HepG2 (cell line): ENCODE measurements around the gene COL2A1. TPM values are rescaled to one million over a fixed set of nuclear protein-coding genes. Genes with fewer than 3 reads are reported as not detected.

ENCODE experiments used
- ATAC-seq: fragments of 200-7000 bp; cut with Tn5 transposase; 3 replicates; pipeline ENCODE4 v1.9.1; 2020; ENCODE audit warnings: mild to moderate bottlenecking, moderate library complexity
- BruUV-seq: library from RNA; stranded (reverse); fragments of 400-500 nt; replicated peaks from 2 replicates; lab custom pipeline; 2021; lab: Mats Ljungman, UMichigan
- CTCF ChIA-PET: fragments of 300-600 bp; formaldehyde crosslinking; extraction: SDS; loops from one replicate; lab custom pipeline; 2021; ENCODE audit warnings: low total read pairs, inconsistent platforms, low intra/inter-chr PET ratio; lab: Yijun Ruan, JAX
- POLR2A ChIA-PET: fragments of 350-600 bp; sonication (Branson Sonifier 250); formaldehyde crosslinking; loops from one replicate; lab custom pipeline; 2020; ENCODE audit warnings: antibody characterized with exemption, inconsistent platforms; lab: Yijun Ruan, JAX
- DNase-seq: peaks from one replicate; pipeline ENCODE4 v3.0.0-alpha.2; 2015; ENCODE audit warnings: low spot score
- FAIRE-seq: peaks from 3 replicates; lab custom pipeline; 2011; peaks lifted over from hg19 to GRCh38; lab: Jason Lieb, UNC
- H2AFZ ChIP-seq: one replicate; pipeline ENCODE4 v1.6.1; 2011; ENCODE audit warnings: low read length, inconsistent platforms
- H3K27ac ChIP-seq: fragments of 300-600 bp; 3 replicates; pipeline ENCODE4 v1.8.0; 2011; ENCODE audit warnings: mixed run types, mild to moderate bottlenecking, mixed read lengths, low read length, inconsistent platforms; ENCODE audit not compliant: insufficient read depth; ENCODE audit errors: extremely low read length
- H3K27me3 ChIP-seq, 2 experiments: fragments of 200-600 bp in 1 of 2; 2 replicates in 1 of 2; 3 replicates in 1 of 2; pipeline versions ENCODE4 v1.6.0 to v1.8.0; 2011; ENCODE audit warnings: low read length in 2 of 2, mild to moderate bottlenecking in 2 of 2, moderate library complexity in 2 of 2, inconsistent platforms in 1 of 2; ENCODE audit not compliant: insufficient read depth in 2 of 2, control insufficient read depth in 1 of 2
- H3K36me3 ChIP-seq, 2 experiments: fragments of 200-600 bp in 1 of 2; replicated peaks in 1 of 2; 2 replicates in 1 of 2; 3 replicates in 1 of 2; pipeline versions ENCODE4 v1.5.1 to v1.8.0; 2011; ENCODE audit warnings: low read length in 2 of 2, inconsistent platforms in 1 of 2; ENCODE audit not compliant: insufficient read depth in 2 of 2, control insufficient read depth in 1 of 2
- H3K4me1 ChIP-seq: 2 replicates; pipeline ENCODE4 v1.5.1; 2012; ENCODE audit warnings: low read length, inconsistent platforms; ENCODE audit not compliant: insufficient read depth
- H3K4me2 ChIP-seq: 2 replicates; pipeline ENCODE4 v1.6.0; 2011; ENCODE audit warnings: low read depth, low read length, inconsistent platforms
- H3K4me3 ChIP-seq, 3 experiments: fragments of 200-600 bp in 1 of 3; sonication (generic), shearing (Covaris generic) in 1 of 3; replicated peaks in 1 of 3; 2 replicates each; pipeline ENCODE4 v1.5.1; 2011 to 2016; ENCODE audit warnings: low read length in 3 of 3, inconsistent platforms in 2 of 3, low read depth in 2 of 3, mild to moderate bottlenecking in 2 of 3, control low read depth in 1 of 3, mixed read lengths in 1 of 3; ENCODE audit not compliant: insufficient read depth in 1 of 3
- H3K79me2 ChIP-seq: one replicate; pipeline ENCODE4 v1.6.1; 2011; ENCODE audit warnings: low read length, inconsistent platforms; ENCODE audit not compliant: insufficient read depth
- H3K9ac ChIP-seq: 2 replicates; pipeline ENCODE4 v1.6.0; 2011; ENCODE audit warnings: mild to moderate bottlenecking, low read depth, low read length, inconsistent platforms; ENCODE audit not compliant: insufficient read depth
- H3K9me3 ChIP-seq: 2 replicates; pipeline ENCODE4 v1.5.1; 2012; ENCODE audit warnings: mild to moderate bottlenecking, low read length
- H4K20me1 ChIP-seq: 2 replicates; pipeline ENCODE4 v1.6.0; 2011; ENCODE audit warnings: inconsistent platforms, mild to moderate bottlenecking, low read length, moderate library complexity; ENCODE audit not compliant: insufficient read depth
- ARID5B ChIP-seq: IDR thresholded peaks from 2 replicates; pipeline ENCODE4 v1.4.0; 2020; ENCODE audit warnings: mild to moderate bottlenecking, missing genetic modification reagents
- FOXO1 ChIP-seq: sonication (generic); formaldehyde crosslinking; IDR thresholded peaks from 2 replicates; pipeline ENCODE4 v1.4.0; 2020; ENCODE audit warnings: missing genetic modification reagents
- HMG20A ChIP-seq: IDR thresholded peaks from 2 replicates; pipeline ENCODE4 v1.6.1; 2016; ENCODE audit warnings: borderline replicate concordance
- NFYC ChIP-seq: IDR thresholded peaks from 2 replicates; pipeline ENCODE4 v1.6.1; 2016; ENCODE audit warnings: missing genetic modification reagents, missing compliant biosample characterization
- RBAK ChIP-seq: sonication (generic); formaldehyde crosslinking; IDR thresholded peaks from 2 replicates; pipeline ENCODE4 v1.5.1; 2020; ENCODE audit warnings: mild to moderate bottlenecking, missing genetic modification reagents
- TFE3 ChIP-seq: IDR thresholded peaks from 2 replicates; pipeline ENCODE4 v1.6.1; 2016
- TIGD3 ChIP-seq: sonication (generic); formaldehyde crosslinking; IDR thresholded peaks from 2 replicates; pipeline ENCODE4 v1.5.1; 2020; ENCODE audit warnings: mild to moderate bottlenecking, missing genetic modification reagents, borderline replicate concordance
- ZBTB10 ChIP-seq: sonication (generic); formaldehyde crosslinking; IDR thresholded peaks from 2 replicates; pipeline ENCODE4 v1.4.0; 2020; ENCODE audit warnings: missing genetic modification reagents, borderline replicate concordance
- ZNF432 ChIP-seq: sonication (generic); formaldehyde crosslinking; IDR thresholded peaks from 2 replicates; pipeline ENCODE4 v1.5.0; 2020; ENCODE audit warnings: missing genetic modification reagents, mild to moderate bottlenecking, borderline replicate concordance
- WGBS: methylation state at CpG from one replicate; pipeline ENCODE4 v1.1.6; 2017; ENCODE audit warnings: low lambda C conversion rate; 5-methylcytosine and 5-hydroxymethylcytosine counted together
- in situ Hi-C: cut with HindIII; loops from 2 replicates; pipeline ENCODE4 v1.10.0; 2017; ENCODE audit warnings: low pct_unique_long_range_greater_than_20kb; ENCODE audit not compliant: extremely low pct_ligation_motif_present
- intact Hi-C: fragments of 100-400 bp; cut with micrococcal nuclease; formaldehyde crosslinking; loops from one replicate; pipeline ENCODE4 v1.10.0; 2022; ENCODE audit not compliant: unreplicated experiment
- polyA plus RNA-seq, 8 experiments: library from polyadenylated mRNA; depleted of rRNA in 3 of 8; stranded (reverse) in 7 of 8; unstranded in 1 of 8; fragments of >200 nt; fragmentation: Illumina TruSeq in 4 of 8; extraction: Trizol in 4 of 8; gene quantifications; 2 replicates each; pipeline versions ENCODE4 v1.2.1 to v1.2.3, GENCODE V29; 2011 to 2016; ENCODE audit warnings: low read depth in 4 of 8, missing spikeins in 1 of 8, mixed read lengths in 1 of 8; ENCODE audit not compliant: insufficient read depth in 1 of 8
- total RNA-seq, 5 experiments: library from RNA; depleted of rRNA; stranded (reverse); fragments of >200 nt; fragmentation: Illumina TruSeq; extraction: Trizol; gene quantifications; 2 replicates each; pipeline ENCODE4 v1.2.3, GENCODE V29; 2016; ENCODE audit warnings: low read depth in 1 of 5

The COL2A1 gene
- total and polyA plus RNA-seq, 2 of the 13 experiments (the other 11 are each of a cell fraction or from before 2014, with no cell fraction given): 7.4 to 38.3 TPM

- POLR2A ChIA-PET: no interaction called here
- in situ Hi-C loops: no loop called here
- no TSS peak for BruUV-seq
- CTCF ChIA-PET: no interaction called here
- Histone ChIP-seq H3K79me2 (no peaks in the 10 kb centered on the region), H3K4me3 (no peak overlapping the region), H3K9ac (no peak overlapping the region), H2AFZ (no peak overlapping the region), H4K20me1 (no peaks in the 10 kb centered on the region), H3K27me3 (no peaks in the 10 kb centered on the region; a peak in 1 of 5 replicates), H3K9me3 (no peaks in the 10 kb centered on the region), H3K4me1 (no peaks in the 10 kb centered on the region), H3K4me2 (no peak overlapping the region), H3K27ac (no peak overlapping the region), H3K36me3 (no peaks in the 10 kb centered on the region; a peak in 1 of 5 replicates)
- intact Hi-C loops: no loop called here
- DNase-seq (no peak), ATAC-seq (no peak), FAIRE-seq (no peak)
- WGBS: 45% methylated on average over 9 of the region's 13 CpGs
- TF ChIP-seq HMG20A: no peak
- TF ChIP-seq ARID5B: no peak
- TF ChIP-seq FOXO1 (CRISPR knock-in tag): no peak
- TF ChIP-seq TIGD3: no peak
- no peak for TF ChIP-seq RBAK (CRISPR knock-in tag)
- no peak for TF ChIP-seq ZBTB10 (CRISPR knock-in tag)
- no peak for TF ChIP-seq NFYC (CRISPR knock-in tag)
- TF ChIP-seq ZNF432 (CRISPR knock-in tag): no peak
- no peak for TF ChIP-seq TFE3
Observed at GRCh38 chr12:47991106-47992061, 12.9 kb downstream of the COL2A1 start.
